Liver (tissue), 3 donors: ENCODE results near the gene PITPNM3.

ENCODE experiments used
- ATF3 ChIP-seq: IDR thresholded peaks from 2 replicates; pipeline ENCODE4 v1.6.1; 2016; ENCODE audit warnings: antibody characterized with exemption
- CTCF ChIP-seq: fragments of 150-350 bp; IDR thresholded peaks from 2 replicates; pipeline ENCODE4 v1.5.1; 2017; ENCODE audit warnings: improper control_type of control experiment, low read depth, low read length; ENCODE audit not compliant: missing input control
- GABPA ChIP-seq, 2 donors: IDR thresholded peaks in 1 of 2; conservative IDR thresholded peaks in 1 of 2; 2 replicates each; pipeline ENCODE4 v1.6.1; 2016; ENCODE audit warnings: antibody characterized with exemption in 2 of 2, mild to moderate bottlenecking in 1 of 2, moderate library complexity in 1 of 2
- JUND ChIP-seq, 2 donors: IDR thresholded peaks; 2 replicates each; pipeline ENCODE4 v1.6.1; 2016; ENCODE audit warnings: antibody characterized with exemption in 2 of 2
- RAD21 ChIP-seq, 2 donors: IDR thresholded peaks; 2 replicates each; pipeline ENCODE4 v1.6.1; 2016; ENCODE audit warnings: antibody characterized with exemption in 2 of 2, mild to moderate bottlenecking in 2 of 2
- ZBTB33 ChIP-seq: IDR thresholded peaks from 2 replicates; pipeline ENCODE4 v1.6.1; 2016; ENCODE audit warnings: antibody characterized with exemption
- TF ChIP-seq, protein P1 (sequence below): IDR thresholded peaks from 2 replicates; pipeline ENCODE4 v1.6.1; 2016; ENCODE audit warnings: antibody characterized with exemption
- TF ChIP-seq, protein P2 (sequence below): IDR thresholded peaks from 2 replicates; pipeline ENCODE4 v1.6.1; 2016; ENCODE audit warnings: antibody characterized with exemption, mild to moderate bottlenecking
- donor health status: healthy.
- donor health status: healthy.

- TF ChIP-seq CTCF (no peak), RAD21 (IDR thresholded peaks at IDR 0.05) (no peak), ATF3 (no peak), JUND (IDR thresholded peaks at IDR 0.05) (no peak), GABPA (IDR thresholded peaks at IDR 0.05 in 1 of 2, conservative IDR thresholded peaks at IDR 0.05 in 1 of 2) (no peak), ZBTB33 (no peak)
- TF ChIP-seq, protein P1, sequence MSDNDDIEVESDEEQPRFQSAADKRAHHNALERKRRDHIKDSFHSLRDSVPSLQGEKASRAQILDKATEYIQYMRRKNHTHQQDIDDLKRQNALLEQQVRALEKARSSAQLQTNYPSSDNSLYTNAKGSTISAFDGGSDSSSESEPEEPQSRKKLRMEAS: no peak
- TF ChIP-seq, protein P2, sequence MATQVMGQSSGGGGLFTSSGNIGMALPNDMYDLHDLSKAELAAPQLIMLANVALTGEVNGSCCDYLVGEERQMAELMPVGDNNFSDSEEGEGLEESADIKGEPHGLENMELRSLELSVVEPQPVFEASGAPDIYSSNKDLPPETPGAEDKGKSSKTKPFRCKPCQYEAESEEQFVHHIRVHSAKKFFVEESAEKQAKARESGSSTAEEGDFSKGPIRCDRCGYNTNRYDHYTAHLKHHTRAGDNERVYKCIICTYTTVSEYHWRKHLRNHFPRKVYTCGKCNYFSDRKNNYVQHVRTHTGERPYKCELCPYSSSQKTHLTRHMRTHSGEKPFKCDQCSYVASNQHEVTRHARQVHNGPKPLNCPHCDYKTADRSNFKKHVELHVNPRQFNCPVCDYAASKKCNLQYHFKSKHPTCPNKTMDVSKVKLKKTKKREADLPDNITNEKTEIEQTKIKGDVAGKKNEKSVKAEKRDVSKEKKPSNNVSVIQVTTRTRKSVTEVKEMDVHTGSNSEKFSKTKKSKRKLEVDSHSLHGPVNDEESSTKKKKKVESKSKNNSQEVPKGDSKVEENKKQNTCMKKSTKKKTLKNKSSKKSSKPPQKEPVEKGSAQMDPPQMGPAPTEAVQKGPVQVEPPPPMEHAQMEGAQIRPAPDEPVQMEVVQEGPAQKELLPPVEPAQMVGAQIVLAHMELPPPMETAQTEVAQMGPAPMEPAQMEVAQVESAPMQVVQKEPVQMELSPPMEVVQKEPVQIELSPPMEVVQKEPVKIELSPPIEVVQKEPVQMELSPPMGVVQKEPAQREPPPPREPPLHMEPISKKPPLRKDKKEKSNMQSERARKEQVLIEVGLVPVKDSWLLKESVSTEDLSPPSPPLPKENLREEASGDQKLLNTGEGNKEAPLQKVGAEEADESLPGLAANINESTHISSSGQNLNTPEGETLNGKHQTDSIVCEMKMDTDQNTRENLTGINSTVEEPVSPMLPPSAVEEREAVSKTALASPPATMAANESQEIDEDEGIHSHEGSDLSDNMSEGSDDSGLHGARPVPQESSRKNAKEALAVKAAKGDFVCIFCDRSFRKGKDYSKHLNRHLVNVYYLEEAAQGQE: no peak
These were observed 79.6 kb downstream of the PITPNM3 start for GRCh38 chr17:6476810-6477179.
